Parathyroid adenoma (tissue), 2 donors: Measurements from ENCODE around the gene SLC22A23.

ENCODE experiments used
- H2AFZ ChIP-seq: fragments of 300-600 bp; sonication (generic); one replicate; pipeline ENCODE4 v1.7.0; 2017; ENCODE audit warnings: antibody characterized with exemption, mild to moderate bottlenecking
- H3K27ac ChIP-seq: fragments of 300-600 bp; sonication (generic); one replicate; pipeline ENCODE4 v1.7.0; 2017
- H3K27me3 ChIP-seq: fragments of 300-600 bp; sonication (generic); one replicate; pipeline ENCODE4 v1.7.0; 2017; ENCODE audit warnings: low read length; ENCODE audit not compliant: control insufficient read depth, insufficient read depth
- H3K36me3 ChIP-seq: fragments of 300-600 bp; sonication (generic); one replicate; pipeline ENCODE4 v1.7.0; 2017; ENCODE audit warnings: low read length; ENCODE audit not compliant: control insufficient read depth, insufficient read depth
- H3K4me1 ChIP-seq: fragments of 300-600 bp; sonication (generic); one replicate; pipeline ENCODE4 v1.7.0; 2017; ENCODE audit warnings: control low read depth
- H3K4me2 ChIP-seq: fragments of 300-600 bp; sonication (generic); one replicate; pipeline ENCODE4 v1.7.0; 2017; ENCODE audit warnings: low read length
- H3K4me3 ChIP-seq: fragments of 300-600 bp; sonication (generic); one replicate; pipeline ENCODE4 v1.7.0; 2017; ENCODE audit warnings: low read depth, low read length
- H3K79me2 ChIP-seq: fragments of 300-600 bp; sonication (generic); one replicate; pipeline ENCODE4 v1.7.0; 2017; ENCODE audit warnings: control low read depth
- H3K9ac ChIP-seq: fragments of 300-600 bp; sonication (generic); one replicate; pipeline ENCODE4 v1.7.0; 2017; ENCODE audit warnings: mild to moderate bottlenecking
- H3K9me3 ChIP-seq: fragments of 300-600 bp; sonication (generic); one replicate; pipeline ENCODE4 v1.7.0; 2017; ENCODE audit warnings: low read length; ENCODE audit not compliant: control insufficient read depth
- TF ChIP-seq, protein P1 (sequence below): fragments of 300-600 bp; sonication (generic); IDR thresholded peaks from one replicate; pipeline ENCODE4 v1.7.0; 2017; ENCODE audit warnings: antibody characterized with exemption, mild to moderate bottlenecking
- donor health status: primary hyperparathyroidism.

SLC22A23 gene

DNA sequence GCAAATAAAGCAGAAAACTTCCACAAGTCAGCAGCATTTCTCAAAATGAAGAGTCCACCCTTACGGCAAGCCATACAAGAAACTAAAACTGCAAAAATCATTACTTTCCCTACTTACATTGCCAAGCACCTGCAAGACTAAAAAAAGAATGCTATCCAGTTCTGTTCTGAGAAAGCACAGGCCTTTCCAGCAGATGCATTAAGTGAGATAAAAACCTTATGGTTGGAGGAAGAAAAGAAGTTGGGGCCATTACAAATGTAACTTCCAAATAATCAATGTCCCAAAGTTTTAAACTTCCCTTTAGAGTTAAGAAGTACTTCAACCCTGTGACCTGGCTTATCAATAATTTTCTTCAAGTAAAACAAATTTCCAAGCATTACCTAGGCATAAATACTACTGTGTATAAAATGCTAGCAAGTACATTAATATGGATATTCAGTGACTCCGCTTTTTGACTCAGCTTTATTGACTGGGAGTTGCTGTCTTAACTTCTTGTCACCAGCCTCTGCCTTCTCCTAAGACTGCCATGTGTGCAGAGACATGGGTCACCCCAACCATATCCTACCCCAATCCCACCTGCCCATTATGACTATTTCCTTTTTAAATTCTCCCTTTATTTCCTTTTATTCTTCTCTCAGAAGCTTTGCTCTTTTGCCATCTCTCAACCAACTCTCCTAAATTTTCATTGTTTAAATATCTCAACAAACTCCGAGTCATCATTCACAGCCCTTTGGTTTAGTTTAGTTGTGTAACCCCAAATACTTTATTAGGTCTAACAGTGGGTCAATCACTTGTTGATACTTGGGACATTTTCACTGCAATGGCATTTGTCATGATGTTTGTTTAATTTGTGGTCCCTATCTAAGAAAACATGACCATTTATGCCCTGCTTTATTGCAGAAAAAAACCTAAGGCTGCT is 49.7 kb downstream of the SLC22A23 start:
- Histone ChIP-seq H3K36me3 (no peaks in the 10 kb centered on the region), H3K79me2 (no peaks in the 10 kb centered on the region), H3K4me1 (peaks cover 16% of the 10 kb centered on the region), H3K4me2 (no peak overlapping the region), H2AFZ (no peak overlapping the region), H3K4me3 (no peak overlapping the region), H3K27me3 (no peaks in the 10 kb centered on the region), H3K27ac (no peak overlapping the region), H3K9me3 (no peaks in the 10 kb centered on the region), H3K9ac (no peak overlapping the region)
- TF ChIP-seq, protein P1, sequence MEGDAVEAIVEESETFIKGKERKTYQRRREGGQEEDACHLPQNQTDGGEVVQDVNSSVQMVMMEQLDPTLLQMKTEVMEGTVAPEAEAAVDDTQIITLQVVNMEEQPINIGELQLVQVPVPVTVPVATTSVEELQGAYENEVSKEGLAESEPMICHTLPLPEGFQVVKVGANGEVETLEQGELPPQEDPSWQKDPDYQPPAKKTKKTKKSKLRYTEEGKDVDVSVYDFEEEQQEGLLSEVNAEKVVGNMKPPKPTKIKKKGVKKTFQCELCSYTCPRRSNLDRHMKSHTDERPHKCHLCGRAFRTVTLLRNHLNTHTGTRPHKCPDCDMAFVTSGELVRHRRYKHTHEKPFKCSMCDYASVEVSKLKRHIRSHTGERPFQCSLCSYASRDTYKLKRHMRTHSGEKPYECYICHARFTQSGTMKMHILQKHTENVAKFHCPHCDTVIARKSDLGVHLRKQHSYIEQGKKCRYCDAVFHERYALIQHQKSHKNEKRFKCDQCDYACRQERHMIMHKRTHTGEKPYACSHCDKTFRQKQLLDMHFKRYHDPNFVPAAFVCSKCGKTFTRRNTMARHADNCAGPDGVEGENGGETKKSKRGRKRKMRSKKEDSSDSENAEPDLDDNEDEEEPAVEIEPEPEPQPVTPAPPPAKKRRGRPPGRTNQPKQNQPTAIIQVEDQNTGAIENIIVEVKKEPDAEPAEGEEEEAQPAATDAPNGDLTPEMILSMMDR, result no peak

DNA sequence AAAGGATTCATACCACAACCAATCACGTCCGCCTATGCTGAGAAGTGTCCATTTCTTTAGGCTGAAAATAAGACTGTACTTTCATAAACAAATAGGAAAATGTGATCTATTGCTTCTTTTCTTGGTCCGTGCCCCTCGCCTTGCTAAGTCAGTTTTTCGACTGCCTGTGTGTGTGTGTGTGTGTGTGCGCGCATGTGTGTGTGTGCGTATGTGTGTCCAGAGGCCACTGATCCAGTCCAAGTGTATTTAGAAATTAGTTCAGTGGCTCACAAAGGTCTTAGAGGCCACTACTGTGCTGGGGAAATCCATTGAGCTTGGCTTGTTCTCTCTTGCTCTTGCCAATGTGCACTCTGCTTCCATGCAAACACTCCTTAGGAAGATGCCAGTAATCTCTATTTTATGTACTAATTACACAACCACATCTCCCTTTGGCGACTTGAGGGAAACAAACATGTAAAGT is 50.5 kb downstream of the SLC22A23 start:
- H3K4me3 ChIP-seq, result no peak overlapping the region
- no peak overlapping the region for H3K9ac ChIP-seq
- no peaks in the 10 kb centered on the region for H3K79me2 ChIP-seq
- no peaks in the 10 kb centered on the region for H3K36me3 ChIP-seq
- H2AFZ ChIP-seq, result no peak overlapping the region
- H3K4me2 ChIP-seq, result no peak overlapping the region
- H3K9me3 ChIP-seq, result no peaks in the 10 kb centered on the region
- H3K4me1 ChIP-seq, result peaks cover 16% of the 10 kb centered on the region
- H3K27me3 ChIP-seq, result no peaks in the 10 kb centered on the region
- TF ChIP-seq, protein P1, result no peak
- H3K27ac ChIP-seq, result no peak overlapping the region

GRCh38 chr6:3405679-3406078 is 51.2 kb downstream of the SLC22A23 start:
- H3K36me3 ChIP-seq, result no peaks in the 10 kb centered on the region
- TF ChIP-seq, protein P1, result no peak
- H3K4me2 ChIP-seq, result no peak overlapping the region
- no peak overlapping the region for H3K4me3 ChIP-seq
- H3K27me3 ChIP-seq, result no peaks in the 10 kb centered on the region
- H2AFZ ChIP-seq, result no peak overlapping the region
- peaks cover 16% of the 10 kb centered on the region for H3K4me1 ChIP-seq
- no peak overlapping the region for H3K9ac ChIP-seq
- no peaks in the 10 kb centered on the region for H3K9me3 ChIP-seq
- peaks cover 4% of the 10 kb centered on the region for H3K79me2 ChIP-seq
- H3K27ac ChIP-seq, result no peak overlapping the region

DNA sequence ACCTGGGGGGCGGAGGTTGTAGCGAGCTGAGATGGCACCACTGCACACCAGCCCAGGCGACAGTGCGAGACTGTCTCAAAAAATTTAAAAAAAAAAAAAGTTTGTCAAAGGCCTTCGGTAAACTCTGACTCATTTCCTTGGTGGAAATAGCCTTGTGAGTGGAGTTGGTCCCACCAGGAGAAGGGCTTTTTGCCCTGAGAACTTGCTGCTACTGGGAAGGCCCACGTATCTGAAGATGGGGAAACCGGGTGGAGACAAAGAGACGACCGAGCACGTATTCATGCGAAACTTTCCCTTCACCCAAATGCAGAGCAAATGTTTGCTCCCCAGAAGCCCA is 51.7 kb downstream of the SLC22A23 start:
- Histone ChIP-seq H2AFZ (no peak overlapping the region), H3K9me3 (no peaks in the 10 kb centered on the region), H3K4me2 (no peak overlapping the region), H3K9ac (no peak overlapping the region), H3K4me1 (peaks cover 16% of the 10 kb centered on the region), H3K4me3 (no peak overlapping the region), H3K27me3 (no peaks in the 10 kb centered on the region), H3K36me3 (no peaks in the 10 kb centered on the region), H3K27ac (no peak overlapping the region), H3K79me2 (peaks cover 6% of the 10 kb centered on the region)
- TF ChIP-seq, protein P1, result no peak
